GM12878 (cell line): ENCODE measurements around the gene VPS26A. TPM values are rescaled to one million over a fixed set of nuclear protein-coding genes. Genes with fewer than 3 reads are reported as not detected.

Source experiments
- ATAC-seq: fragments of 200-7000 bp; cut with Tn5 transposase; 3 replicates; pipeline ENCODE4 v1.9.1; 2020; ENCODE audit warnings: mild to moderate bottlenecking, moderate library complexity
- BruUV-seq: library from RNA; stranded (reverse); fragments of 400-500 nt; replicated peaks from 2 replicates; lab custom pipeline; 2021; lab: Mats Ljungman, UMichigan
- CTCF ChIA-PET: fragments of 300-600 bp; sonication (Branson Sonifier 250); formaldehyde crosslinking; extraction: SDS; loops from one replicate; lab custom pipeline; 2021; ENCODE audit warnings: inconsistent platforms; lab: Yijun Ruan, JAX
- POLR2A ChIA-PET: fragments of 350-600 bp; formaldehyde crosslinking; extraction: SDS; loops from one replicate; lab custom pipeline; 2021; ENCODE audit warnings: inconsistent platforms; lab: Charles Lee
- RAD21 ChIA-PET: fragments of 300-600 bp; sonication (Branson Sonifier 250); formaldehyde crosslinking; loops from one replicate; lab custom pipeline; 2023; ENCODE audit warnings: antibody characterized with exemption; ENCODE audit not compliant: unreplicated experiment; lab: Charles Lee
- SMC1A ChIA-PET: fragments of 300-600 bp; sonication (Branson Sonifier 250); formaldehyde crosslinking; loops from one replicate; lab custom pipeline; 2023; ENCODE audit not compliant: unreplicated experiment, uncharacterized antibody; lab: Charles Lee
- DNase-seq: peaks from one replicate; pipeline ENCODE4 v3.0.0-alpha.2; 2011; ENCODE audit warnings: low read depth, low spot score
- FAIRE-seq: peaks from 3 replicates; lab custom pipeline; 2011; peaks lifted over from hg19 to GRCh38; lab: Jason Lieb, UNC
- H2AFZ ChIP-seq: 2 replicates; pipeline ENCODE4 v1.6.0; 2011; ENCODE audit warnings: low read depth, low read length, control low read depth; ENCODE audit not compliant: control insufficient read depth
- H3K27ac ChIP-seq: 2 replicates; pipeline ENCODE4 v1.5.1; 2011; ENCODE audit warnings: control low read depth; ENCODE audit not compliant: control insufficient read depth, insufficient read depth
- H3K27me3 ChIP-seq, 2 experiments: replicated peaks in 1 of 2; 2 replicates each; pipeline versions ENCODE4 v1.6.0 to v1.6.1; 2011; ENCODE audit warnings: low read length in 1 of 2; ENCODE audit not compliant: control insufficient read depth in 2 of 2, insufficient read depth in 2 of 2
- H3K36me3 ChIP-seq, 2 experiments: 2 replicates each; pipeline ENCODE4 v1.5.1; 2011; ENCODE audit warnings: low read length in 1 of 2; ENCODE audit not compliant: control insufficient read depth in 2 of 2, insufficient read depth in 2 of 2
- H3K4me1 ChIP-seq: 2 replicates; pipeline ENCODE4 v1.6.1; 2011; ENCODE audit warnings: mild to moderate bottlenecking, low read length, moderate library complexity, mixed read lengths; ENCODE audit not compliant: control insufficient read depth, insufficient read depth
- H3K4me2 ChIP-seq: 2 replicates; pipeline ENCODE4 v1.6.0; 2011; ENCODE audit warnings: control low read depth; ENCODE audit not compliant: control insufficient read depth, insufficient read depth
- H3K4me3 ChIP-seq: fragments of 200-600 bp; sonication (generic); 2 replicates; pipeline ENCODE4 v1.5.1; 2016
- H3K79me2 ChIP-seq: 2 replicates; pipeline ENCODE4 v1.6.0; 2011; ENCODE audit warnings: low read length; ENCODE audit not compliant: control insufficient read depth, insufficient read depth
- H3K9ac ChIP-seq: 2 replicates; pipeline ENCODE4 v1.8.0; 2011; ENCODE audit warnings: low read length, control low read depth, mixed read lengths; ENCODE audit not compliant: control insufficient read depth, insufficient read depth
- H3K9me3 ChIP-seq: replicated peaks from 3 replicates; pipeline ENCODE4 v1.5.1; 2011; ENCODE audit warnings: mild to moderate bottlenecking, low read length; ENCODE audit not compliant: control insufficient read depth, insufficient read depth
- H4K20me1 ChIP-seq: 2 replicates; pipeline ENCODE4 v1.6.0; 2011; ENCODE audit not compliant: control insufficient read depth, insufficient read depth
- CBX3 ChIP-seq: fragments of 200-600 bp; sonication (generic); IDR thresholded peaks from 2 replicates; pipeline ENCODE4 v1.6.1; 2016; ENCODE audit warnings: low read depth, borderline replicate concordance
- FOXK2 ChIP-seq: fragments of 450-650 bp; IDR thresholded peaks from 2 replicates; pipeline ENCODE4 v1.6.1; 2017; ENCODE audit warnings: mild to moderate bottlenecking, moderate library complexity
- POLR2AphosphoS2 ChIP-seq: IDR thresholded peaks from 2 replicates; pipeline ENCODE4 v1.6.1; 2011; ENCODE audit warnings: low read depth, mild to moderate bottlenecking, low read length, improper control_type of control experiment, moderate library complexity
- POLR2AphosphoS5 ChIP-seq: IDR thresholded peaks from 2 replicates; pipeline ENCODE4 v1.6.1; 2011; ENCODE audit warnings: mild to moderate bottlenecking, low read length, inconsistent platforms
- SUPT20H ChIP-seq: IDR thresholded peaks from 2 replicates; pipeline ENCODE4 v1.6.1; 2011; ENCODE audit warnings: low read depth, mild to moderate bottlenecking, low read length, moderate library complexity, borderline replicate concordance; ENCODE audit not compliant: control insufficient read depth
- YY1 ChIP-seq: IDR thresholded peaks from 2 replicates; pipeline ENCODE4 v1.6.1; 2011; ENCODE audit warnings: low read depth, mild to moderate bottlenecking, low read length
- WGBS: methylation state at CpG from one replicate; pipeline ENCODE4 v1.1.6; 2016; ENCODE audit warnings: low lambda C conversion rate; ENCODE audit not compliant: insufficient replicate concordance, insufficient coverage; ENCODE audit errors: missing lambda C conversion rate; 5-methylcytosine and 5-hydroxymethylcytosine counted together
- in situ Hi-C: fragments of 300-500 bp; cut with MboI; formaldehyde crosslinking; loops from 9 replicates; pipeline ENCODE4 v1.14.3; 2018; ENCODE audit warnings: mixed read lengths
- intact Hi-C: fragments of 100-400 bp; cut with micrococcal nuclease; formaldehyde crosslinking; loops from one replicate; pipeline ENCODE4 v1.14.2; 2022; ENCODE audit not compliant: unreplicated experiment
- polyA plus RNA-seq, 11 experiments: library from polyadenylated mRNA; depleted of rRNA in 4 of 11; unstranded in 6 of 11; stranded (reverse) in 5 of 11; fragments of >200 nt; fragmentation: Nextera tagmentation in 4 of 11; fragmentation: Illumina TruSeq in 1 of 11; extraction: Ambion mirVana in 4 of 11; extraction: Trizol in 1 of 11; gene quantifications; 1 replicate in 1 of 11; 2 replicates in 10 of 11; pipeline versions ENCODE4 v1.2.1 to v1.2.3, GENCODE V29; 2011 to 2016; ENCODE audit warnings: inconsistent platforms in 2 of 11, missing spikeins in 2 of 11, low read depth in 1 of 11
- total RNA-seq, 4 experiments: library from RNA; depleted of rRNA in 3 of 4; stranded (reverse); fragments of >200 nt in 3 of 4; fragmentation: Illumina TruSeq in 1 of 4; extraction: Trizol in 1 of 4; gene quantifications; 2 replicates each; pipeline versions ENCODE4 v1.2.1 to v1.2.3, GENCODE V29; 2013 to 2021
- TF ChIP-seq, protein P1 (sequence below): fragments of 450-650 bp; IDR thresholded peaks from 2 replicates; pipeline ENCODE4 v1.6.1; 2016; ENCODE audit warnings: mild to moderate bottlenecking

Gene VPS26A
- total and polyA plus RNA-seq, 10 of the 15 experiments (the other 5 are each of a cell fraction or from before 2014, with no cell fraction given) = 16.8 to 72.3 (median 26.8) TPM

- TF ChIP-seq, protein P1, sequence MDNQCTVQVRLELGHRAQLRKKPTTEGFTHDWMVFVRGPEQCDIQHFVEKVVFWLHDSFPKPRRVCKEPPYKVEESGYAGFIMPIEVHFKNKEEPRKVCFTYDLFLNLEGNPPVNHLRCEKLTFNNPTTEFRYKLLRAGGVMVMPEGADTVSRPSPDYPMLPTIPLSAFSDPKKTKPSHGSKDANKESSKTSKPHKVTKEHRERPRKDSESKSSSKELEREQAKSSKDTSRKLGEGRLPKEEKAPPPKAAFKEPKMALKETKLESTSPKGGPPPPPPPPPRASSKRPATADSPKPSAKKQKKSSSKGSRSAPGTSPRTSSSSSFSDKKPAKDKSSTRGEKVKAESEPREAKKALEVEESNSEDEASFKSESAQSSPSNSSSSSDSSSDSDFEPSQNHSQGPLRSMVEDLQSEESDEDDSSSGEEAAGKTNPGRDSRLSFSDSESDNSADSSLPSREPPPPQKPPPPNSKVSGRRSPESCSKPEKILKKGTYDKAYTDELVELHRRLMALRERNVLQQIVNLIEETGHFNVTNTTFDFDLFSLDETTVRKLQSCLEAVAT = no peak
- no peak for TF ChIP-seq POLR2AphosphoS2
- no peak for TF ChIP-seq FOXK2
- TF ChIP-seq POLR2AphosphoS5 = no peak
- TF ChIP-seq SUPT20H = no peak
- TF ChIP-seq, all 136 proteins: peak for 0
These were observed 45.7 kb upstream of the VPS26A start (continued) for GRCh38 chr10:69078311-69078710.

GRCh38 chr10:69080226-69080625 is 43.8 kb upstream of the VPS26A start:
- BruUV-seq = no TSS peak

More at GRCh38 chr10:69080226-69080625, 43.8 kb upstream of the VPS26A start:
- intact Hi-C loops = no loop called here
- ChIA-PET POLR2A (interaction anchor here (0.6 to 2.5 kb wide), 5 partner anchors 14 to 1122 kb away, joined by 3 to 11 read pairs (median 4); no protein-coding TSS in a partner anchor), CTCF (interaction anchor here (1.3 to 1.8 kb wide), 2 partner anchors 15 to 71 kb away, joined by 4 to 7 read pairs; no protein-coding TSS in a partner anchor), SMC1A (interaction anchor here (1.1 to 2.2 kb wide), 4 partner anchors 11 to 75 kb away, joined by 3 to 11 read pairs (median 6); no protein-coding TSS in a partner anchor), RAD21 (interaction anchor here (0.6 to 18.9 kb wide), 2 partner anchors 26 to 349 kb away, joined by 3 to 544 read pairs; no protein-coding TSS in a partner anchor)
- no peaks in the 10 kb centered on the region for H3K27me3 ChIP-seq
- H2AFZ ChIP-seq = no peak overlapping the region
- no peaks in the 10 kb centered on the region for H3K79me2 ChIP-seq
- no peaks in the 10 kb centered on the region for H3K9me3 ChIP-seq
- H3K27ac ChIP-seq = no peak overlapping the region
- WGBS = 73% methylated on average over 4 of the region's 4 CpGs
- H3K36me3 ChIP-seq = no peaks in the 10 kb centered on the region
- H3K9ac ChIP-seq = no peak overlapping the region
- FAIRE-seq (no peak), DNase-seq (no peak), ATAC-seq (no peak)
- in situ Hi-C loops = no loop called here
- H3K4me1 ChIP-seq = peaks cover 1% of the 10 kb centered on the region; the same call in 1 of the 2 replicates
- H3K4me2 ChIP-seq = no peak overlapping the region
- no peak for TF ChIP-seq CBX3
- no peak for TF ChIP-seq YY1
- no peak overlapping the region for H3K4me3 ChIP-seq
- no peaks in the 10 kb centered on the region for H4K20me1 ChIP-seq
